Stimulated activated effector memory CD8-positive, alpha-beta T cell treated with anti-CD3 and anti-CD28 coated beads, Interleukin-12 subunit alpha, Interleukin-12 subunit beta, amount 100 ng/mL, for 72 hours (primary cell): ENCODE results near the gene FAM171A2.
"Not testable (repeated sequence)": the region's sequence is repeated elsewhere in the genome, so short reads cannot be mapped to it uniquely, and the experiment has no call there.

Experiments
- ATAC-seq: fragments of 150-1000 bp; cut with Tn5 transposase; 2 replicates; pipeline ENCODE4 v1.10.0; 2021
- DNase-seq, 2 donors: peaks; one replicate each; pipeline ENCODE4 v3.0.0; 2021 to 2022; ENCODE audit warnings: low spot score in 2 of 2
- H3K27ac Mint-ChIP-seq: one replicate; pipeline ENCODE4 v1.8.0; 2022; ENCODE audit warnings: mild to moderate bottlenecking, mixed read lengths
- H3K36me3 Mint-ChIP-seq: one replicate; pipeline ENCODE4 v1.8.0; 2022; ENCODE audit warnings: mild to moderate bottlenecking, mixed read lengths
- H3K4me1 Mint-ChIP-seq: one replicate; pipeline ENCODE4 v1.8.0; 2022; ENCODE audit warnings: mixed read lengths
- H3K4me3 Mint-ChIP-seq: one replicate; pipeline ENCODE4 v1.8.0; 2022; ENCODE audit warnings: mild to moderate bottlenecking, mixed read lengths
- H3K9me3 Mint-ChIP-seq: one replicate; pipeline ENCODE4 v1.8.0; 2022; ENCODE audit warnings: mixed read lengths

Gene FAM171A2

GRCh38 chr17:44358066-44358465 lies 5.6 kb downstream of the FAM171A2 start:
- H3K4me3 Mint-ChIP-seq: no peak overlapping the region
- DNase-seq (no peak), ATAC-seq (no peak)
- peaks cover under 1% of the 10 kb centered on the region for H3K4me1 Mint-ChIP-seq
- no peaks in the 10 kb centered on the region for H3K36me3 Mint-ChIP-seq
- H3K27ac Mint-ChIP-seq: no peak overlapping the region
- no peaks in the 10 kb centered on the region for H3K9me3 Mint-ChIP-seq

DNA sequence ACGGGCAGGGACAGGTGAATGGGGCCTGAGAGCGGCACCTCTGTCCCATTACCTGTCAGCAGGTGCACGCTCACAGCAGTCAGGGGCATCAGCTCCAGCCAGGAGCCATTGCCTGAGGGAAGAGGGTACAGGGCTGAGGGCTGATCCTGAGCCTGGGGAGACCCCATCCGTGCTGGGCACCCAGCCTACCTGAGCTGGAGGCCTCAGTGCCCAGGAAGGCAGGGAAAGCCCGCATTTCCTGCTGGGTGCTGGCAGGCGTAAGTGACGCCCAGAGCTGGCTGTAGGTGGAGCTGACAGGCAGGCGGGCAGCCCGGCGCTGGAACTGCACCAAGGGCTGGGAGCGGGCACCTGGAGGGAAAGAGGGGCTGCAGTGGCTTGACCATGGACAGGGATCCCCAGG lies 7.4 kb downstream of the FAM171A2 start:
- Mint-ChIP-seq H3K9me3 (no peaks in the 10 kb centered on the region), H3K36me3 (no peaks in the 10 kb centered on the region), H3K27ac (no peak overlapping the region), H3K4me1 (peaks cover 5% of the 10 kb centered on the region), H3K4me3 (no peak overlapping the region)
- ATAC-seq (no peak), DNase-seq (no peak)

- Mint-ChIP-seq H3K4me1 (peaks cover 5% of the 10 kb centered on the region), H3K4me3 (no peak overlapping the region), H3K27ac (no peak overlapping the region), H3K9me3 (no peaks in the 10 kb centered on the region), H3K36me3 (no peaks in the 10 kb centered on the region)
- ATAC-seq (no peak), DNase-seq (no peak)
Measured at GRCh38 chr17:44355642-44356099, 8.0 kb downstream of the FAM171A2 start.

- peak; percentile 64 to 77 for DNase-seq
- Mint-ChIP-seq H3K9me3 (no peaks in the 10 kb centered on the region), H3K36me3 (no peaks in the 10 kb centered on the region), H3K4me1 (peaks cover 5% of the 10 kb centered on the region), H3K27ac (no peak overlapping the region), H3K4me3 (peak overlapping the region; percentile 35)
- ATAC-seq: peak; percentile 60
Measured at GRCh38 chr17:44354582-44355561, 8.8 kb downstream of the FAM171A2 start.

- Mint-ChIP-seq H3K36me3 (no peaks in the 10 kb centered on the region), H3K4me1 (peaks cover 6% of the 10 kb centered on the region), H3K27ac (no peak overlapping the region), H3K4me3 (peak overlapping the region; percentile 54), H3K9me3 (no peaks in the 10 kb centered on the region)
- ATAC-seq (peak; percentile 24), DNase-seq (no peak)
Measured at GRCh38 chr17:44353672-44354331, 9.9 kb downstream of the FAM171A2 start.

DNA sequence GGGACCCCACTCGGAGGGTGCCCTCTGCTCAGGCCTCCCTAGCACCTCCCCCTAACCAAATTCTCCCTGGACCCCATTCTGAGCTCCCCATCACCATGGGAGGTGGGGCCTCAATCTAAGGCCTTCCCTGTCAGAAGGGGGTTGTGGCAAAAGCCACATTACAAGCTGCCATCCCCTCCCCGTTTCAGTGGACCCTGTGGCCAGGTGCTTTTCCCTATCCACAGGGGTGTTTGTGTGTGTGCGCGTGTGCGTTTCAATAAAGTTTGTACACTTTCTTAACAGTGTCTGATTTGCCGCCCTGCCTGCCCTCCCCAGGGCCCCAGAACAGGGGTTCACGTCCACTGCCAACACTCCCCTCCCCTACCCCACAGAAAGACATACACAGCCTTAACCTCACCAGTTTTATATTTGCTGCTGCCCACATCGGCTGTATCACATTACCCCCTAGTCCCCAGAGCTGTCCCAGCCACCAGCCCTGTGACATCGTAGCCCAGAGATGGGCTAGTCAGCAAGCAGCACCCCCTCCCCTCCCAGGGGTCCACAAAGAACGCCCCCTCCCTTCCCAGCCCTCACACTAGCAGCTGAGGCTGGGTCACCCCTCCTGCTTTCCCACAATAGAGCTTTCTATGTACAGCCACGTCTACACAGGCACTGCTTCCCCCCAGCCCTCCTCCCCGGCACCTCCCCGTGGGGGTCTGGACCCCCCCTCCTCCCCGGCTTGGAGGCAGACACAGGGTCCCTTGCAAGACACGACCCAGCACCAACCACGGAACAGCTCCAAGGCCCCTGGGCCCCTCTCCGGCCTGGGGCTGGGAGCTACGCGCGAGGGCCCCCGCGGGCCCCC lies 10.6 kb downstream of the FAM171A2 start:
- no peaks in the 10 kb centered on the region for H3K9me3 Mint-ChIP-seq
- no peak overlapping the region for H3K27ac Mint-ChIP-seq
- H3K4me3 Mint-ChIP-seq: peak overlapping the region; percentile 54
- no peaks in the 10 kb centered on the region for H3K36me3 Mint-ChIP-seq
- DNase-seq (no peak), ATAC-seq (no peak)
- peaks cover 14% of the 10 kb centered on the region for H3K4me1 Mint-ChIP-seq

DNA sequence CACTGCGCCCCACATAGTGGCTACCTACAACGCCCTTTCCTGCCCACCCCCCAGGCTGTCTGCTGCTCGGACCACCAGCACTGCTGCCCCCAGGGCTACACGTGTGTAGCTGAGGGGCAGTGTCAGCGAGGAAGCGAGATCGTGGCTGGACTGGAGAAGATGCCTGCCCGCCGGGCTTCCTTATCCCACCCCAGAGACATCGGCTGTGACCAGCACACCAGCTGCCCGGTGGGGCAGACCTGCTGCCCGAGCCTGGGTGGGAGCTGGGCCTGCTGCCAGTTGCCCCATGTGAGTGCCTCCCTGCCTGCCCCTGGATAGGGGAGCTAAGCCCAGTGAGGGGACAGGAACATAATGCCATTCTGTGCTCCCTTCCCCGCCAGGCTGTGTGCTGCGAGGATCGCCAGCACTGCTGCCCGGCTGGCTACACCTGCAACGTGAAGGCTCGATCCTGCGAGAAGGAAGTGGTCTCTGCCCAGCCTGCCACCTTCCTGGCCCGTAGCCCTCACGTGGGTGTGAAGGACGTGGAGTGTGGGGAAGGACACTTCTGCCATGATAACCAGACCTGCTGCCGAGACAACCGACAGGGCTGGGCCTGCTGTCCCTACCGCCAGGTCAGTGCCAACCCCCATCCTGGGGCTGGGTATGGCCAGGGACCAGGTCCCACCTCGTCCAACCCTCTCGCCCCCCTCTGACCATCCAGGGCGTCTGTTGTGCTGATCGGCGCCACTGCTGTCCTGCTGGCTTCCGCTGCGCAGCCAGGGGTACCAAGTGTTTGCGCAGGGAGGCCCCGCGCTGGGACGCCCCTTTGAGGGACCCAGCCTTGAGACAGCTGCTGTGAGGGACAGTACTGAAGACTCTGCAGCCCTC lies 11.5 kb downstream of the FAM171A2 start:
- H3K36me3 Mint-ChIP-seq: no peaks in the 10 kb centered on the region
- H3K9me3 Mint-ChIP-seq: no peaks in the 10 kb centered on the region
- no peak for ATAC-seq
- no peak for DNase-seq
- H3K4me3 Mint-ChIP-seq: peak overlapping the region; percentile 54
- H3K27ac Mint-ChIP-seq: no peak overlapping the region
- H3K4me1 Mint-ChIP-seq: peaks cover 17% of the 10 kb centered on the region

- no peak for ATAC-seq
- H3K27ac Mint-ChIP-seq: no peak overlapping the region
Measured at GRCh38 chr17:44351464-44351863, 12.2 kb downstream of the FAM171A2 start.

DNA sequence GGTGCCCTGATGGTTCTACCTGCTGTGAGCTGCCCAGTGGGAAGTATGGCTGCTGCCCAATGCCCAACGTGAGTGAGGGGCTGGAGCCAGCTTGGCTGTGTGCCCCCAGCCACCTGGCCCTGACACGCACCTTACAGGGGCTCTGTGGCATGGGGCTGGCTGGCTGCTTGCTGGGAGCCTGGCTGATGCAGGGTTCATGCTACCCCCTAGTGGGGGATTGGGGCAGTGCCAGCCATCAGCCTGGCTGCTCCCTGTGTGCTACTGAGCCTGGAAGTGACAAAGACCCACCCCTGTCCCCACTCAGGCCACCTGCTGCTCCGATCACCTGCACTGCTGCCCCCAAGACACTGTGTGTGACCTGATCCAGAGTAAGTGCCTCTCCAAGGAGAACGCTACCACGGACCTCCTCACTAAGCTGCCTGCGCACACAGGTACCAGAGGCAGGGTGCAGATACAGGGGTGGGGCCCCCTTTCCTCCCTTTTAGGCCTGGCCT lies 12.9 kb downstream of the FAM171A2 start:
- ATAC-seq (peak; percentile 75), DNase-seq (peak; percentile 69 to 86)
- Mint-ChIP-seq H3K4me1 (peaks cover 23% of the 10 kb centered on the region), H3K4me3 (no peak overlapping the region), H3K27ac (no peak overlapping the region), H3K36me3 (no peaks in the 10 kb centered on the region), H3K9me3 (no peaks in the 10 kb centered on the region)

More at GRCh38 chr17:44351464-44351863, 12.2 kb downstream of the FAM171A2 start:
- no peak for DNase-seq
- Mint-ChIP-seq H3K36me3 (no peaks in the 10 kb centered on the region), H3K4me3 (no peak overlapping the region), H3K9me3 (no peaks in the 10 kb centered on the region), H3K4me1 (peaks cover 17% of the 10 kb centered on the region)

DNA sequence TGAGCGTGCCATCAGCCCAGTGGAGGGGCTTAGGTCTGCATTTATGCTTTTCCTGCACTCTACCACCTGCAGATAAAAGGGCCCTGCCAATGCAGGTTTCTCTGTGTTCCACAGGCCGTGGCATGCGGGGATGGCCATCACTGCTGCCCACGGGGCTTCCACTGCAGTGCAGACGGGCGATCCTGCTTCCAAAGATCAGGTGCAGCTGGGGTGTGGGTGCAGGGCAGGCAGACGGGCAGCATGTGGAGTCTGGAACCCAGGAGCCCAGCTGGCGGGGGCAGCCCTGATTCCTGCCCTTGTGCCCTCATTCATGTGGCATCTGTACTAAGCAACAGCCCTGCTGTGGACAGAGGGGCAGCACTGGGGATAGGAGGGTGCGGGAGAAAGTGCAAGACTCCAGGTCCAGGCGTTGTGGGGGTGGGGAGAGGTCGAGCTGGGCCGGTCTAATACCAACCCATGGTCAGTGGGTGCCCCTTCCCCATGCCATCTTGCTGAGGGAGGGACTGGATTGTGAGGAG lies 14.0 kb downstream of the FAM171A2 start:
- DNase-seq (no peak), ATAC-seq (no peak)
- Mint-ChIP-seq H3K27ac (no peak overlapping the region), H3K36me3 (peaks cover 6% of the 10 kb centered on the region), H3K4me1 (peaks cover 35% of the 10 kb centered on the region), H3K9me3 (no peaks in the 10 kb centered on the region), H3K4me3 (no peak overlapping the region)

DNA sequence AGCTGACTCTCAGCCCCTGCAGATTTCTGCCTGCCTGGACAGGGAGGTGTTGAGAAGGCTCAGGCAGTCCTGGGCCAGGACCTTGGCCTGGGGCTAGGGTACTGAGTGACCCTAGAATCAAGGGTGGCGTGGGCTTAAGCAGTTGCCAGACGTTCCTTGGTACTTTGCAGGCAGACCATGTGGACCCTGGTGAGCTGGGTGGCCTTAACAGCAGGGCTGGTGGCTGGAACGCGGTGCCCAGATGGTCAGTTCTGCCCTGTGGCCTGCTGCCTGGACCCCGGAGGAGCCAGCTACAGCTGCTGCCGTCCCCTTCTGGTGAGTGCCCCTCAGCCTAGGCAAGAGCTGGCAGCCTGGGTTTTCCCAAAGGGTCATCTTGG lies 14.7 kb downstream of the FAM171A2 start:
- peaks cover 40% of the 10 kb centered on the region for H3K4me1 Mint-ChIP-seq
- DNase-seq: no peak
- no peak overlapping the region for H3K4me3 Mint-ChIP-seq
- no peak overlapping the region for H3K27ac Mint-ChIP-seq
- no peak for ATAC-seq
- H3K36me3 Mint-ChIP-seq: peaks cover 6% of the 10 kb centered on the region
- no peaks in the 10 kb centered on the region for H3K9me3 Mint-ChIP-seq

DNA sequence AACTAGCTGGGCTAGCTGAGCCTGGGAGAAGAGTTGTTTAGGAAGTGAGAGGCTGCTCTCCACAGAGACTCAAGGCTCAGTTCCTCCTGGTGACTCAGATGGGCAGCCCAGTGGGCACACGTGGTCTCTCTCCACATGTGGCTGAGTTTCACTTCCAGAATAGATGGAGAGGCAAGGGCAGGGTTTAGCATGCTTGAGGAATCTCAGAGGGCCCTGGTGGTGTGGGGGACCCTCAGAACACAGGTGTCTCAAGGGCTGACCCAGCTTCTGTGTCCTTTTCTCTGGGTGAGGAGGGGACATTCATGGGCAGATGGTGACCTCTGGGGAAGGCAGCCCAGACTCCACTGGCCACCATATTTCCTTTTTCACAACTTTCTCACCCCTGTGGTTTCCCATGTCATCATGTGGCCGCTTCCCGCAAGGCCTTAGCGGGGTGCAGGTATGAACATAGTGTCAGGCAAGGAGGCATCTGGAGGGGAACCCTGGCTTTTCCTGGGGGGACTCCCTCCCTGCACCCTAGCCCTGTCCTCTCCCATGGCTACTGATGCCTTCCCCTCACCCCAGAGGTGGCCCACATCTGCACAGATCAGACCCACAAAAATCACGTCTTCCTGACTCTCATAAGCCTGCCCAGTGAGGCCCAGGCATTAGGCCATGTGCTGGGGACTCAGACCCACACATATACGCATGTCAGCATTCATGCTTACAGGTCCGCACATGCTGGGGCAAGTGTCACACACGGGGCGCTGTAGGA lies 15.2 kb downstream of the FAM171A2 start:
- Mint-ChIP-seq H3K9me3 (no peaks in the 10 kb centered on the region), H3K4me3 (no peak overlapping the region), H3K27ac (no peak overlapping the region), H3K4me1 (peaks cover 42% of the 10 kb centered on the region), H3K36me3 (peaks cover 6% of the 10 kb centered on the region)
- DNase-seq: no peak
- peak; percentile 42 for ATAC-seq

DNA sequence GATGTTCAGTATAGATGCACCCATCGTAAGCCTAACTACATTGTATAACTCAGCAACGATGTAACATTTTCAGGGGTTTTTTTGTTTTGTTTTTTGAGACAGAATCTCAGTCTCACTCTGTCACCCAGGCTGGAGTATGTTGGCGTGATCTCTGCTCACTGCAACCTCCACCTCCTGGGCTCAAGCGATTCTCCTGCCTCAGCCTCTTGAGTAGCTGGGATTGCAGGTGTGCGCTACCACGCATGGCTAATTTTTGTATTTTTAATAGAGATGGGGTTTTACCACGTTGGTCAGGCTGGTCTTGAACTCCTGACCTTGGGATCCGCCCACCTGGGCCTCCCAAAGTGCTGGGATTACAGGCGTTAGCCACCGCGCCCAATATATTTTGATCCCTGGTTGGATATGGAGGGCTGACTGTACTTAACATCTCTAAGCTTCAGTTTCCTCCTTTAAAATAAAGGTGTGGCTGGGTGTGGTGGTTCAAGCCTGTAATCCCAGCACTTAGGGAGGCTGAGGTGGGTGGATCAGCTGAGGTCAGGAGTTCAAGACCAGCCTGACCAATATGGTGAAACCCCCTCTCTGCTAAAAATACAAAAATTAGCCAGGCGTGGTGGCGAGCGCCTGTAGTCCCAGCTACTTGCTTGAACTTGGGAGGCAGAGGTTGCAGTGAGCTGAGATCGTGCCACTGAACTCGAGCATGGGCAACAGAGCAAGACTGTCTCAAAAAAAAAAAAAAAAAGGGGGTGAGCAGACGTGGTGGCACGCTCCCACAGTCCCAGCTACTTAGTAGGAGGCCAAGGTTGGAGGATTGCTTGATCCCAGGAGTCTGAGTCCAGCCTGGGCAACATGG lies 16.2 kb downstream of the FAM171A2 start:
- not testable (repeated sequence) for H3K27ac Mint-ChIP-seq, H3K4me3 Mint-ChIP-seq, H3K9me3 Mint-ChIP-seq, DNase-seq, H3K36me3 Mint-ChIP-seq, ATAC-seq
- H3K4me1 Mint-ChIP-seq: peaks cover 37% of the 10 kb centered on the region
